Right lobe of liver (tissue), 4 donors: ENCODE results near the gene ATP1B1.

Experiments used
- POLR2A ChIP-seq: fragments of 450-650 bp; IDR thresholded peaks from one replicate; pipeline ENCODE4 v1.6.1; 2017; ENCODE audit warnings: antibody characterized with exemption, mild to moderate bottlenecking
- TF ChIP-seq, protein P1 (sequence below), 4 donors: fragments of 200-600 bp in 3 of 4; fragments of 450-650 bp in 1 of 4; IDR thresholded peaks; one replicate each; pipeline versions ENCODE4 v1.5.1 to v1.8.0; 2016 to 2022; ENCODE audit warnings: antibody characterized with exemption in 4 of 4, mild to moderate bottlenecking in 2 of 4
- donor health status: DM: no; HTN: no; CAD: no.
- donor health status: DM: no; HTN: no; CAD: no.
- donor health status: DM: no; HTN: yes; CAD: no.

DNA sequence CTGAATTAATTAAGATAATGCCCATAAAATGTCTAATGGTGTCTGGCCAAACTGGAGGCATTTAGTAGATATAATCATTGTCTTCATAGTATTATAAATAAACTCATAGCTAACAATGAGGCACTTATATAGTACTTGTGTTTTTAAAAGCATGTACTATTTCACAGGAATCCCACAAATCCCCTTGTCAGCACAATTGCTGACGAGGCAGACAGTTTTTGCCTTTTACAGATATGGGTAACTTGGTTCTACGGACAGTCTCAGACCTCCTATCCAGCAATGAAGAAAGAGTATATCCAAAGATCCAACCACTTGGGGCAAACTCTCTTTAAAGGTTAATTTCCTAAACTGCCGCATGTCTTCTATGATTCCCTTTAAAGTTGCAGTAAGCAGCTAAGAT, 73.7 kb downstream of the ATP1B1 start:
- TF ChIP-seq, protein P1, sequence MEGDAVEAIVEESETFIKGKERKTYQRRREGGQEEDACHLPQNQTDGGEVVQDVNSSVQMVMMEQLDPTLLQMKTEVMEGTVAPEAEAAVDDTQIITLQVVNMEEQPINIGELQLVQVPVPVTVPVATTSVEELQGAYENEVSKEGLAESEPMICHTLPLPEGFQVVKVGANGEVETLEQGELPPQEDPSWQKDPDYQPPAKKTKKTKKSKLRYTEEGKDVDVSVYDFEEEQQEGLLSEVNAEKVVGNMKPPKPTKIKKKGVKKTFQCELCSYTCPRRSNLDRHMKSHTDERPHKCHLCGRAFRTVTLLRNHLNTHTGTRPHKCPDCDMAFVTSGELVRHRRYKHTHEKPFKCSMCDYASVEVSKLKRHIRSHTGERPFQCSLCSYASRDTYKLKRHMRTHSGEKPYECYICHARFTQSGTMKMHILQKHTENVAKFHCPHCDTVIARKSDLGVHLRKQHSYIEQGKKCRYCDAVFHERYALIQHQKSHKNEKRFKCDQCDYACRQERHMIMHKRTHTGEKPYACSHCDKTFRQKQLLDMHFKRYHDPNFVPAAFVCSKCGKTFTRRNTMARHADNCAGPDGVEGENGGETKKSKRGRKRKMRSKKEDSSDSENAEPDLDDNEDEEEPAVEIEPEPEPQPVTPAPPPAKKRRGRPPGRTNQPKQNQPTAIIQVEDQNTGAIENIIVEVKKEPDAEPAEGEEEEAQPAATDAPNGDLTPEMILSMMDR (IDR thresholded peaks at IDR 0.05) = no peak
- no peak for TF ChIP-seq POLR2A
